HG03095 (cell line): ENCODE results near the gene C9orf85.
"Not testable (repeated sequence)": the region's sequence is repeated elsewhere in the genome, so short reads cannot be mapped to it uniquely, and the experiment has no call there.

Source experiments
- ATAC-seq: cut with Tn5 transposase; IDR thresholded peaks from one replicate; pipeline ENCODE4 v1.9.1; 2021; ENCODE audit warnings: moderate library complexity; ENCODE audit not compliant: unreplicated experiment

The C9orf85 gene

GRCh38 chr9:71937070-71937625 lies 25.7 kb downstream of the C9orf85 start:
- ATAC-seq: no peak

GRCh38 chr9:71937898-71938297 lies 26.5 kb downstream of the C9orf85 start:
- no peak for ATAC-seq

- ATAC-seq: no peak
These were observed 29.7 kb downstream of the C9orf85 start for GRCh38 chr9:71941060-71941568.

- no peak for ATAC-seq
These were observed 30.6 kb downstream of the C9orf85 start for GRCh38 chr9:71941998-71942567.

GRCh38 chr9:71944754-71945375 lies 33.4 kb downstream of the C9orf85 start:
- ATAC-seq: no peak

- ATAC-seq: not testable (repeated sequence)
These were observed 43.2 kb downstream of the C9orf85 start for GRCh38 chr9:71954652-71955051.

GRCh38 chr9:71955300-71955915 lies 44.0 kb downstream of the C9orf85 start:
- no peak for ATAC-seq

GRCh38 chr9:71962328-71962727 lies 50.9 kb downstream of the C9orf85 start:
- ATAC-seq: no peak

- ATAC-seq: not testable (repeated sequence)
These were observed 52.1 kb downstream of the C9orf85 start for GRCh38 chr9:71963471-71963996.

- ATAC-seq: no peak
These were observed 54.0 kb downstream of the C9orf85 start for GRCh38 chr9:71965403-71965802.

- ATAC-seq: no peak
These were observed 55.2 kb downstream of the C9orf85 start for GRCh38 chr9:71966601-71967000.

- ATAC-seq: no peak
These were observed 57.2 kb downstream of the C9orf85 start for GRCh38 chr9:71968541-71969090.

GRCh38 chr9:71975833-71976232 lies 64.4 kb downstream of the C9orf85 start:
- no peak for ATAC-seq

GRCh38 chr9:71977003-71977402 lies 65.6 kb downstream of the C9orf85 start:
- no peak for ATAC-seq

GRCh38 chr9:71980266-71981190 lies 69.1 kb downstream of the C9orf85 start:
- ATAC-seq: no peak

GRCh38 chr9:71981944-71982343 lies 70.5 kb downstream of the C9orf85 start:
- ATAC-seq: no peak

- no peak for ATAC-seq
These were observed 73.0 kb downstream of the C9orf85 start for GRCh38 chr9:71984403-71984802.

GRCh38 chr9:71984831-71985281 lies 73.4 kb downstream of the C9orf85 start:
- ATAC-seq: no peak

- no peak for ATAC-seq
These were observed 74.0 kb downstream of the C9orf85 start for GRCh38 chr9:71985297-71985911.

- no peak for ATAC-seq
These were observed 75.5 kb downstream of the C9orf85 start for GRCh38 chr9:71986900-71987299.
